GM21381 (cell line): ENCODE measurements around the gene OR2V2.
"Not testable (repeated sequence)": the region's sequence is repeated elsewhere in the genome, so short reads cannot be mapped to it uniquely, and the experiment has no call there.

Source experiments
- ATAC-seq: cut with Tn5 transposase; IDR thresholded peaks from one replicate; pipeline ENCODE4 v1.9.1; 2021; ENCODE audit warnings: mild to moderate bottlenecking, moderate library complexity; ENCODE audit not compliant: unreplicated experiment

OR2V2 gene

DNA sequence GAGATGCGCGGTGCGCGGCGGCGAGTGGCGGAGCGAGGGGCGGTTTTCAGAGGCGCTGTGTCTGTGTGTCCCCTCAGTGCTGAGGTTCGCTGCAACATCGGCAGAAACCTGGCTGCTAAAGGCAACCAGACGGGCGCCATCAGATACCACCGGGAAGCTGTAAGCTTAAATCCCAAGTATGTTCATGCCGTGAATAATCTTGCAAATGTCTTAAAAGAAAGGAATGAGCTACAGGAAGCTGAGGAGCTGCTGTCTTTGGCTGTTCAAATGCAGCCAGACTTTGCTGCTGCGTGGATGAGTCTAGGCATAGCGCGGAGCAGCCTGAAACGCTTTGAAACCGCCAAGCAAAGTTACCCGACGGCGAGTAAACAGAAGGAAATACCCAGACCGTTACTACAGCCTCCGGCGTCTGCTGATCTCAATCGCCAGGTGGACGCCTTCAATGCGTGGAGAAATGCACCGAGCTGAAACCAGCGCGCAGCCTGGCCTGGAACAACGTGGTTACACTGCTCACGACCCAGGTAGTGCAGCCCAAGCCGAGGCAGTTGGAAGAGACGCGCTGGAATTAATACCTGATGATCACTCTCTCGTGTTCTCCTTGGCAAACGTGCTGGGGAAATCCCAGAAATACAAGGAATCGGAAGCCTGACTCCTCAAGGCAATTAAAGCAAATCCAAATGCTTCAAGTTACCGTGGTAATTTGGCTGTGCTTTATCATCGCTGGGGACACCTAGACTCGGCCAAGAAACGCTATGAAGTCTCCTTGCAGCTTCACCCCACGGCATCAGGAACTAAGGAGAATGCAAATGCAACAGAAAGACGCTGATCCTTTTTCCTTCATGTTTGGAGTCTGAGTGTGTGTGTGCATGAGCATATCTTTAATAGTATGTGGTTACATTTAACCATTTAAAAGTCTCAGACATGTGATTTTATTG, 32.3 kb upstream of the OR2V2 start:
- no peak for ATAC-seq

DNA sequence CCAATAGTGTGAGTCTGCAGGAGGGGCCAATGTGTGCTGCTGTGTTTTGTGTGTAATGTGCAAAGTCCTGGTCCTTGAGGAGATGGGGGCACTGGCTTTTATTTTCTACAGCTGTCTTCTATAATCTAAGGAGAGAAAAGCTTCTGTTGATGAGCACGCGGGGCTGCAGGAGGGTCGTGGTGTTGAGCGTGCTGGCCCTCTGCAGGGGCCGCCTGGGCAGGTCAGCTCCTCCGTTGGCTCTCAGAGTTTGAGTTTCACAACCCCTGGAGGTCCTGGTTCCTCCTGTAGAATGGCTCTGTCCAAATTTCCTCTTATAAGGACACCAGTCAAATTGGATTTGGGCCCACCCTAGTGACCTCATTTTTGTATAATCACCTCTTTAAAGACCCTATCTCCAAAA, 29.0 kb upstream of the OR2V2 start:
- ATAC-seq, result no peak

GRCh38 chr5:181119105-181119504, 28.3 kb upstream of the OR2V2 start:
- no peak for ATAC-seq

GRCh38 chr5:181120306-181120705, 27.1 kb upstream of the OR2V2 start:
- ATAC-seq, result no peak

DNA sequence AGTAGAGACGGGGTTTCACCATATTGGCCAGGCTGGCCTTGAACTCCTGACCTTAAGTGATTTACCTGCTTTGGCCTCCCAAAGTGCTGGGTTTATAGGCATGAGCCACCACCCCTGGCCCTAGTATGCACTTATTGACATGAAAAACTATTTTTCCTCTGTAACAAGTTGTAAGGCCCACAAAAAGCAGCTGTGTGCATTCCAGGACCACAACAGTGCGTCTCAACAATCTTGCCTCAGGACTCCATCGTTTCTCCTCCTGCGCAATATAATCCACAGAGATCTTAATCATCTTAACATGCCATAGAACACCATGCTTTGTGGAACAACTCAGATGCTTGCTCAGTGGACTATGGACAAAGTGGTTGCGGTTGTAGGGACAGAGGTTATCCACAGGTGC, 26.6 kb upstream of the OR2V2 start:
- ATAC-seq, result no peak

DNA sequence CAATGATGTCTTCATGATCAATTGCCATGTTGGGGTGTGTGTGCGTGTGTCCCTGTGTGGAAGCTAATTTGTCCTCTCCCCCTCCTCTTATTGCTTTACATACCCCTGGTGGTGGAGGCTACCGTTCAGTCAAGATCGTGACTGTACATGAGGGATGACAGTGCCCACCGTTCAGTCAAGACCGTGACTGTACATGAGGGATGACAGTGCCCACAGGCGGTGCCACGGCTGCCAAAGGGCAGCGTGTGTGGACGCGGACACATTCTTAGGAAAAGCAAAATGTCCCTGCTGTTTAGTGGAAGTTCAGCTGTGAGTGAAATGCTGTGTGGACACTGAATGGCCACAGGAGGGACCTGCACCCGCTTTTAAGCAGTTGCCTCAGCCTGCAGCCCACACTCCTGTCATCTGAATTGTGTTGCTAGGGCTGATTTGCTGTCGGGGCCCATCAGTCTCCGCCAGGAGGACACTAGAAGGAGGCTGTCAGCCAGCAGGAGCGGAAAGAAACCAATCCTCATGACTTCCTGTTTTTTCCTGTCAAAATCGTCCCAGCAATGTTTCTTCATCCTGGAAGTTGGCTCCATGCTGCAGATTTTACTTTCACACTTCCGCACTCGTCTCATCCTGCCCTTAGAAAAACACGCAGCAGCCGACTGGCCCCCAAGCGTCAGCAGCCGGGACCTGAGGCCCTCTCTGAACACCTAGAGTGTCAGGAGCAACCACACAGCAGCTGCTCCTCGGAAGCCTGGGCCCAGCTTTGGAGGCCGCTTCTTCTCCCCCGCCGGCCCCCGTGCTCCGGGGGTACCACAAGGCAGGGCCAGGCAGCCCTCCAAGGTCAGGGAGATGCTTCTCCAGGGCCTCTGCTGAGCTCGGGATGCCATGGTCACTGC, 25.5 kb upstream of the OR2V2 start:
- no peak for ATAC-seq

DNA sequence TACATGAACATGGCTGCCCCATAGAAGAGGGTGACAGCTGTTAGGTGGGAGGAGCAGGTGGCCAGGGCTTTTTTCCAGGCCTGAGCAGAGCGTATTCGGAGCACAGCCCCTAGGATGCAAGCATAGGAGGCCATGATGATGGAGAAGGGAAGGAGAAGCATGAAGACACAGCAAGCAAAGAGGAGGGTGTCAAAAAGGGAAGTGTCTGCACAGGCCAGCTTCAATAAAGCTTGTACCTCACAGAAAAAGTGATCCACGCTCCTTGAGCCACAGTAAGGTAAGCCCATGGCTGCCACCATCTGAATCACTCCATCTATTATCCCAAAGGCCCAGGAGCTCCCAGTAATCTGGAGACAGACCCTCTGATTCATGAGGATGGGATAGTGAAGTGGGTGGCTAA, 22.9 kb upstream of the OR2V2 start:
- ATAC-seq, result no peak

DNA sequence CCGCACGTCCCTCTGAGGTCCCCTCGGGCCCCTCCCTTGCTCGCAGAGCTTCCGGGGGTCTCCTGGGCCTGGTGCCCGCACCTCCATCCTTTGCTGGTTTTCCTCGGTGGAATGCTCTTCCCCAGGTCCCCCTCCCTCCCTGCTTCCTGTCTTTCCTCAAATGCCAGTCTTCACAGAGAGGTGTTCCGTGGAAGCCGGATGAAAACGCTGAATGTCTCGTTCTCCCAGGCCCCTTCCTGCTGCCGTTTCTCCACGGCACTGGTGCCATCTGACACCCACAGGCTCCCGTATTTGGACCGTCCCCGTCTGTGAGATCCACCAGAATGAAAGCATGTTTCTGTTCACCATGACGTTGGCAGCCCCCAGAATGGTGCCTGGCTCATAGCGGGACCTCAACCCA, 20.5 kb upstream of the OR2V2 start:
- ATAC-seq, result no peak

DNA sequence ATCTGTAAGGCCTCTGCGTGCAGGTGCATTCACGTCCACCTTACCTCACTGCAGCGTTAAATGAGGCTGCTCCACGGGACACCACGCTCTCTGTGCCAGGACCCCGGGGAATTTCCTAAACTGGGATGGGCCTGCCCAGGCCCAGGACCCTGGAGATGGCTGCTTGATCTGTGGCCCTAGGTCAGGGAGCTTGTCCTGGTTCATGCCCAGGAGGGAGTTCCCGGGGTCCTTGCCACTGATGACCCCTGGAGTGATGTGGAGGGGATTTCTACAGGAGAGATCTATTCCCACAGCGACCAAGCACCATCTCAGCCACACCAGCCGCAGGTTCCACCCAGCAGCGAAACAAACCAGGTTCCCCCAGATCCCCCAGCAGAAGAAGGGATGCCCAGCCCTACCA, 19.9 kb upstream of the OR2V2 start:
- ATAC-seq, result no peak

GRCh38 chr5:181127907-181128626, 19.3 kb upstream of the OR2V2 start:
- no peak for ATAC-seq

GRCh38 chr5:181129601-181130000, 17.8 kb upstream of the OR2V2 start:
- ATAC-seq, result no peak

- ATAC-seq, result not testable (repeated sequence)
These were observed 17.3 kb upstream of the OR2V2 start for GRCh38 chr5:181130081-181130480.

DNA sequence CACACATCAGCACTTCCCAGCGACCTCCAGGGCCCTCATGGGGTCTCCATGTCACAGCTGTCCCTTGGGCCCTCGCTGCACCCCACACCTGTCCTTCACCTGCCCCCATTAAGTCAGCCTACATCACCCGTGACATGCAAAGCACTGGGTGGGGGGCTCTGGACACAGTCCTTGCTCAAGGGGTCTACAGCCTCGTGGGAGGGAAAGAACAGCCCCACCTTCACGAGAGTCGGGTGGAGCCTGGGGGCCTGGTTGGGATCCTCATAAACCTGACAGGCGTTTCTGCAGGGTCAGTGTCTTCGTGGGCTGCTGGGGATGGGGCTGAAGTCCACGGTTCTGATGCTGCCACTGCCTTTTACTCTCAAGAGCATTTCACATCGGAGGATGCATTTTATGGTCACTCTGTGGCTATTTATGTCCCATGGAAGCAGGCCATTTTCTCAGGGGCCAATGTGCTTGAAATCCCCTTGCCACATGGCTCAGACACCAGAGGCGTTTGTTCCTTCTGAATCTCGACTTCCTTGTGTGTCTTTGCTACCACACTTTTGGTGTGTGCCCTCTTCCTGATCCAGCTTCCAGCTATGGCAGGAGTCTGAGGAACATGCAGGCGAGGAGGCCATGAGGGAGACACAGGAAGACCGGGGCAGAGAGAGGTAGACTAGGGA, 16.4 kb upstream of the OR2V2 start, which contains the start of gene OR2V1:
Gene OR2V1, minus strand, starts transcription at position 338 of the 665 bp plus-strand sequence. CDS start 5,865 bp downstream, outside the sequence.
- no peak for ATAC-seq

GRCh38 chr5:181131514-181131913, 15.9 kb upstream of the OR2V2 start:
- no peak for ATAC-seq

DNA sequence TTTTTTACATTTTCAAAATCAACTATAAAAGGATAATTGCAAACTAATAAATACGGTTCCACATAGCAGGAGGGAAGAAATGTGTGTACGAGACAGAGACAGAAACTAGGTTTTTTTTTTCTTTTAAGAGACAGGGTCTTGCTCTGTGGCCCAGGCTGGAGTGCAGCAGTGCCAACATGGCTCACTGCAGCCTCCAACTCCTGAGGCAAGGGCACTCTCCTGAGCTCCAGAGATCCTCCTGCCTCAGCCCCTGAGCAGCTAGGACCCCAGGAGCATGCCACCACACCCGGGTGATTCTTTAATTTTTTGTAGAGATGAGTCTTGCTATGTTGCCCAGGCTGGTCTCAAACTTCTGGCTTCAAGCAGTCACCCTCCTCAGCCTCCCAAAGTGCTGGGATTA, 14.3 kb upstream of the OR2V2 start:
- ATAC-seq, result no peak

DNA sequence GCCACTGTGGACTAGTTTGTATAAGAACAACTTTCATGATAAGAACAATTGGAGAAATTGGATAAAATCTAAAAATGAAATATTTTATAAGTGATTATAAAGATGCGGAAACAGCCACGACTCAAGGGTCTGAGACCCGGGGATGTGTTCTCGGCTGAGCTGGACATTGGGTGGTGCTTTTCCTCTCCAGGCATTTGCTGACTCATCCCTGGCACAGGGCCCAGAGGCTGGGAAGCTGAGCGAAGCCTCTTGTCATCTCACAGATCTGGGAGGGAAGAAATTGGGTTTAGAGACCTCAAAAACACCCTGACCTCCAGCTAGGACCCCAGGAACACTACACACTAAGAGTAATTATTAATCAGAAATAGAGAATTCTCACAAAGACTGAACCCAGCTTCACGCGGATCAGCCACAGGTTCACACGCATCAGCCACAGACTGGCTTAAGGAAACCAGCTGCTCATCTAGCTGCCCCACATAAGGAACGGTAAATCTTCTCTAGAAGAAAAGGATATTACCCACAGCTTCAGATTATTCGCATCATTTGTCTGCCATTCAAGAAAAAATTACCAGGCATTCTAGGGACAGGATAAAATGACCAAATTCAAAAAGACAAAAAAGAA, 13.7 kb upstream of the OR2V2 start:
- ATAC-seq, result no peak

GRCh38 chr5:181134259-181134658, 13.1 kb upstream of the OR2V2 start:
- ATAC-seq, result no peak

GRCh38 chr5:181136361-181136955, 10.9 kb upstream of the OR2V2 start:
- ATAC-seq, result no peak

DNA sequence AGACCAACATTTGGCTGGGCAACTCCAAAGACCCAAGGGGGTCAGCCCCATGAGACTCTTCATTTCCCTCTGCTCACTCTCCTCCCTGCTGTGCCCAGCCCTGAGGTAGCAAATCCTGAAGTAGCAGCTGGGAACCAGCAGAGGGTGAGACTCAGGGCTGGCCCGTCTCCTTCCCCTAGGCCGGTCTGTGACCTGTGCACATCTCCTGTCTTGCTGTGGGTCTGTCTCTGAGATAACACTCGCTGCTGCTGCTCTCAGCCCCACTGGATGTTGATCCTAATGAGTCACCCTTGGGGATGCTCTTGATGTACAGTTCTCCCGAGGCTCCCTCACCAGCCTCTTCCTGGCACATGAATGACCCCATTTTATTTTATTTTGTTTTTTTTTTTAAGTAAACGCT, 9.1 kb upstream of the OR2V2 start:
- no peak for ATAC-seq

DNA sequence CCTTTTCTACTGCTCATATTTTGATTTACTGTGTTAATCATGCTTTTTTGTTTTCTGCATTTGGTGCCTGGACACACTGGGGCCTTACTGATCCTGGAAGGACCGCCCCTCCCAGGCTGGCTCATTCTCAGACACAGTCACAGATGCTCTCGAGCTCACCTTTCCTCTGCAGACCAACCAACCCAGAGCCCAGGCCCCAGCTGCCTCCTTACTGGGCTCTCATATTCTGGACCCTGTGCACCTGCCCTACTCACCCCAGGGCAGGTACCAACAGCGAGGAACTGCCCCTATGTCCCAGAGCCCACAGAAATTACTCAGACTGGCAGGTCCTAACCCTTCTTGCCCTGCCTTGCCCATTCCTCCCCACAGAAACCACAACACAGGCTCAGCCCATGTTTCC, 6.6 kb upstream of the OR2V2 start:
- ATAC-seq, result no peak
